HG03039 (cell line): ENCODE data around the gene L3MBTL3.
A peak's percentile ranks its signal among the peaks of the same experiment; 100 is the strongest.
"Not testable (repeated sequence)": the region's sequence is repeated elsewhere in the genome, so short reads cannot be mapped to it uniquely, and the experiment has no call there.

Source experiments
- ATAC-seq: cut with Tn5 transposase; IDR thresholded peaks from one replicate; pipeline ENCODE4 v1.9.1; 2021; ENCODE audit warnings: mild to moderate bottlenecking, moderate library complexity; ENCODE audit not compliant: unreplicated experiment

L3MBTL3 gene

DNA sequence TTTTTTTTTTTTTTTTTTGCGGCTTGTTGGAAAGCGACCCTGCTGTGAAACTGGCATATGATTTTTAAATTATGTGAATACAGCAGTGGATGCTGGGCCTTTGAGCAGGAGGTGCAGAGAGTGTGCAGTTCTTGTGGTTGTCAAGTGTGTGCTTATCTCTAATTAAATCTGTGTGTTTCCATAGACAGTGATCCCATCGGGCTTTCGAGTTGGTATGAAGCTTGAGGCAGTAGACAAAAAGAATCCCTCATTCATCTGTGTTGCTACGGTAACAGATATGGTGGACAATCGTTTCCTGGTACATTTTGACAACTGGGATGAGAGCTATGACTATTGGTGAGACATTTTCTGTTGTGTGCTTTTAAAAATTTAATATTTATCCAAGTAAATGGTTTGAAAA lies 52.4 kb downstream of the L3MBTL3 start:
- ATAC-seq, result no peak

DNA sequence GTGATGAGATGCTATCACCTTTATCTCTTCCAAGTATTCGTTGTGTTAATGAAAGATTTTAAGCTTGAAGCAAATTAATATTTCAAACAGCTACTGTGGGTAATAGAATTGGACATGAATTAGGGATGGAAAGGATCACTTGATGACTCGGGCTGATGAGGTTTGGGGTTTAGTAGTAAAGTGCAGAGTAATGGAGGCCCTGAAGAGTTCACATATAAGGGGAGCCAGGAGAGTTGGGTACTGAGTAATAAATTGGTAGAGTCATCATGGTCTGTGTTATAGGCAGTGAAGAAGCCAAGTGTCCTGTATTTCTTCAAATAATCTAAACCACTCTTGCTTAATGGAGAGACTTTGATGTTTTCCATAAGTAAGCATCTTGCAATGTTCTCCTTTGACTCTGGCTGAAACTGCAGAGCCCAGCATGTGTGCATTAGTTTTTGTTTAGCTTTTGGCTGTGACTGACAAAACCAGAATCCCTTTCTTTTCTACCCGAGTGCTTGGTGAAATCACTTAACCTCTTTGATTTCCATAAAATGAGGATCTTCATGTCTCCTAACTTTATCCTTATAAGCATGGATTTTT lies 57.6 kb downstream of the L3MBTL3 start:
- ATAC-seq, result no peak

DNA sequence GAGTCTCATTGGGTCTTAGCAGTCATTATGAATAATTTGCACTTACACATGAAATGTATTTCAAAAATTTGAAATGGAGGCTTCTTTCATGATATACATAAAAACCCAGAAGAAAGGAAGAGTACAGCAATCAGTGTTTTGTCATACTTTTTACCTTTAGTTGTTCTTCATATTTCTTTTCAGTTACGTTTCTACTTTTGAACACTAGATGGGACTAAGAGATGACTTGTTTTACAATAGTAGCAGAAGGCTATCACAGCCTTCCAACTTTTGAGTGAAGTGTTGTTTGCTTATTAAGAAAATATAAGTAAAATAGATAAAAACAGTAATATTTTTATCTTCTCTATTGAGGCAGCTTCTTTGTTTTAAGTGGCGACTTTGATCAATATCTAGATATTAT lies 58.1 kb downstream of the L3MBTL3 start:
- no peak for ATAC-seq

DNA sequence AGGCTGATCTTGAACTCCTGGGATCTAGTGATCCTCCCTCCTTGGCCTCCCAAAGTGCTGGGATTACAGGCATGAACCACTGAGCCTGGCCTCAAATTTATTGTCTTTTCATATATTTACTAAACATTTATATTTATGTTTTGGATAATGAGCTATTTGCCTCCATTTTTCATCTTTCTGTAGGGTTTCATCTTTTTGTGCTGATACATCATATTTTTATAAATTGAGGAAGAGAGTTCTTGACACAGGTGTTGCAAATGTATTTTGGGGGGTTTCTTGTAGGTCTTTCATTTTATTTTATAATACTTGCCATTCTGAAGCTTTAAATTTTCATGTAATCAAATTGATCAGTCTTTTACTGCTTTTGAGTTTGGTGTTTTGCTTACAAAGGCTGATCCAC lies 72.4 kb downstream of the L3MBTL3 start:
- no peak for ATAC-seq

DNA sequence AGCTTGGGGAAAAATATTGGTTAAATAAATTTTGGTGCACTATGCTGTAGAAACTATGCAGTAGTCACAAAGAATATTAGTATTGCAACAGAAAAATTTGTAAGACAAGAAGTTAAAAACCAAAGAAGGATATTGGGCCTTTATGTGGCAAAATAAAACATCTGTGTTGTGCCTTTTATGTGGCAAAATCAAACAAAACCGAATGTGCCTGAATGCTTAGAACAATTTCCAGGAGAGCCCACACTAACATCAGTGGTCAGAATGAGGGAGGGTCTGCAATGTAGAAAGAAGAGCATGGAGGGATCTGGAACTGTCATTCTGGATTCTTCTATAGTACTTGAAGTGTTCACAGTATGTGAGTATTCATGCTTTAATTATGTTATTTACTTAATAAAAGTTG lies 75.2 kb downstream of the L3MBTL3 start:
- no peak for ATAC-seq

DNA sequence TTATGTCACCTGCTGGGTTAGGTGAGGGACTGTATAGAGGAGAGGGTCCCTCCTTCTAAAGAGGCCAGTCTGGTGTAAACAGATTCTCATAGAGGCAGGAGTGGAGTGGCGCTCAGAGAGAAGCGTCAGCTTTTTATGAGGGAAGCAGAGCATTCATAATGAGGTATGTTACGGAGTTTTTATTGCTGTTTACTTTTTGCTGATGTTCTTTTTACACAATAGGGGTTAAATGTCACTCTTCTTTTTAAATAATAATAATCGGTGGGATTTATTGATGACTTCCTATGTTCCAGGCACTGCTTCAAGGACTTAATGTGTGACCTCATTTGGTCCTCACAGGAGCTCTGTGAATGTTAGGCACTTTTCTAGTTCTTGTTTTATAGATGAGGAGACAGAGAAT lies 79.9 kb downstream of the L3MBTL3 start:
- ATAC-seq, result no peak

DNA sequence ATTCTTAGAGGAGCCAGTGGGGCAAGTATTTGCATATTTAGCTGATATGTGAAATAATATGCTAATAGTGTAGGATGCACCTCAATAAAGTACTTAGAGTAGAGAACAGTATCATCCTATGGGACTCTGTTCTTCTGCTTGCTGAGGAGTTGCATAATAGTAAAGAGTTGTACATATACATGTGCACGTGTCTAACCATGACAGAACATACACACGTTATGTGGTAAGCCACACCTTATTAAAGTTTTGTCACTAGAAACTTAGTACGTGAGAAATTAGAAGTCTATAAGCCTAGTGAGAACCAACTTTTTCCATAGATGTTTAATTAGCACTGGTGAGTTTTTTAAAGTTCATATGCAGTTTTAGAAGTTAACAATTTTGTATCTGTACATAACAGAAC lies 80.7 kb downstream of the L3MBTL3 start:
- no peak for ATAC-seq

DNA sequence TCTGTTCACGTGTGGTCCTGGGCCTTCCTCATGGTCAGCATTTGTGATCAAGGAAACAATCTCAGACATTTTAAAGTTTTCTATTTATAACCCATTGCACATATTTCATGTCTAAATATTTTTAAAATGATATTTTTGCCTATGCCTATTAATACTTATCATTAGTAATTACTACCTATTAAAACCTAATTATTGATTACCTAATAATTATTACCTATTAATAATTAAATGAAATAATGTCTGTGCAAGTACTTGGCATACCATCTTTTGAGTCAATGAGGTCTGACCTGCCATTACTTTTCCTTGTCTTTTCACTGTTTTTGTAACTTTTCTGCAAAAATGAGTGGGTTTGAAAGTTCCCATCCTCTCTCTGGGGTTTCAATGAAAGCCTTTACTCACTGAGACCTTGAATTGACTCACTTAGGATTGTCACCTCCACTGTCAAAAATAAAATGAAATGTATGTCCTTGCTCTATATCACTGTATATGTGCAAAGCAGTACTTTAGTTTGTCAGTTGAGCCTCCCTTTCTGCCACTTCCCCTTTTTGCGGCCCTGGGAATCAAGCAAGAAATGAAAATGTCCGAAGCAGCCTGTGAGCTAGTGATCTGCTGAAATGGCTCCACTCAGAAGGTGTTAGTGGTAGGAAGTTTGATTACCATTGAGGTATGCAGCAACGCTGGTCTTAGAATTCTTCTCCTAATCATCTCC lies 87.8 kb downstream of the L3MBTL3 start:
- ATAC-seq, result peak; percentile 83

DNA sequence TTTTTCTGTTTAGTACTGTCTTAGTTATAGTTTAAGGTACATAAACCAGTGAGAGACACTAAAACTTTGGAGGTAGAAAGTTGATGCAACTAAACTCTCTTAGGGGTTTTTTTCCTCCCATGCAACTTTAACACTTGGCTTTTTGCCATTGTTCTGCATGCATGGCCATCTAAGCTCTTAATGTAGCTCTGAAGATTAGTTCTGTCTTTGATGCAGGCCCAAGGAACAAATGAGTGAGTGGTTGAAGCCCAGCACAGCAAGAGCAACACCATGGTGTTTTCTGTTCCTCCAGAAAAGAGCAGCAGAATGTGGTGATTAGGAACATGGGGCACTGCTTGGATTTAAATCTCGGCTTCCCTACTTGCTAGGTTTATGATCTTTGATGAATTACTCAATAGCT lies 89.3 kb downstream of the L3MBTL3 start:
- ATAC-seq, result no peak

DNA sequence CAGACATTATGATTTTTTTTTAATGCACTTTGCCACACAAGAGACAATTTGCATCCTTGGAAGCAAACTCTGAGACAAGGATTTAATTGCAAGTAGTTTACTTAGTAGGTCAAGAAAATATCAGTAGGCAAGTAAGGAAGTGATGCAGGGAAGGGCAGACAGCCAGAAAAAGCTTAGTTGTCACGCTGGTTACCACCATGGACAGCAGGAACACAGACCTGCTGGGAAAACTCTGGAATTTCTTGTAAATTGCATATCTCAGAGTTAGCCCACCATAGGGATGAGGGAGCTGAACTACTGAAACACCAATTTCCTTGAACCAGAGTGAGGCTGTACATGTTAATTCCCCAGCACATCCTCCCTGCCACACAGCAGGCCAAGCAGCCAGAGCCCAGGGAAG lies 92.7 kb downstream of the L3MBTL3 start:
- ATAC-seq, result no peak

DNA sequence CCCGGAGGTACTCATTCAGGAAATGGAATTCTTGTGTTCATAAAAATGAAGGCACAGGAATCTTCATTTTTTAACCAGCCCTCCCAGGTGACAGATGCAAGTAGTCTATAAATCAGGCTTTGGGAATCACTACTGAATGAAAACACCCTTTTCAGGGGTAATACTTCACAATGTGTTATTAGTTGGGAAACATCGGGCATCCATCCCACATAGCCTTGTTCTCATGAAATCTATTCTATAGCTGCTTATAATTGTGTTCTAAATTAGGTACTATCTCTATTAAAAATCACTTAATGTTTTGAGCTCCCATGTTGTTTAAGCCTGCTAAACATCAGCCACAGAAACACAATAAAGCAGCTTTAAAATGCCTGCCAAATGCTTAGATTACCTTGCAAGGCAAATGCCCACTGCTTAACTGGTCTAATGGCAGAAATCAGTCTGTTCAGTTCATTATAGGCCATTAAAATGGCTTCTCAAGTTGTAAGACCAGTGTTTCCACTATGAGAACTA lies 94.9 kb downstream of the L3MBTL3 start:
- ATAC-seq, result no peak

DNA sequence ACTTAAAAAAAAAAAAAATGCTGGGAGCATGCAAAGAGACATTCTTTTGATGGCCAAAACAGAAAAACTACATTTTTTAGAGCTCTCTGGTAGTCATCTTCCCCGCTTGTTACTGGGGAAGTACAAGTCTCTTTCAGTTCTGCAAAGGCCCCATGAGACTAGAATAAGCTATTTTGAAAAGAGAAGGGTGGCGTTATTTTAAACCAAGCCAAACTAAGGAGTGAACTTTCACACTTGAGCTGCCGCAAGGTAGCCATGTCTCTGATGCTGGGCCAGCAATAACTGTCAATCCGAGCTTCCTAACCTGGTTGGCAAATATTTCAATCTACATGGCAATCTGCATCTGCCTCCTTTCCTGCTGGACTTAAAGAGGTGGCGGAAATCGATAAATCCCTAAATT lies 96.7 kb downstream of the L3MBTL3 start:
- peak; percentile 89 for ATAC-seq

DNA sequence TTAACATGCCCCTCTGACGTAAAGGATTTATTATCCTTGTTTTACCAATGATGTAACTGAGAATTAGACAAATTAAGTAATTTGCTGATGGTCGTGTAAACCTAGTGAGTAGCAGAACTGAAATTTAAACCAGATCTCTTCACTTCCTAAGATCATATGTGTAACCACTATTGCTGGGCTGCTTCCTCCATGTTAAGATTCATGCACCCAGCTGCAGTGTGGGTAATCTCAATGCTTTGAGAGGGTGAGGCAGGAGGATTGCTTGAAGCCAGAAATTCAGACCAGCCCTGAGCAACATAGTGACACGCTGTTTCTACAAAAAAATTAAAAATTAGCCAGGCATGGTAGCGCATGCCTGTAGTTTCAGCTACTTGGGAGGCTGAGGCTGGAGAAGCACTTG lies 97.9 kb downstream of the L3MBTL3 start:
- no peak for ATAC-seq

DNA sequence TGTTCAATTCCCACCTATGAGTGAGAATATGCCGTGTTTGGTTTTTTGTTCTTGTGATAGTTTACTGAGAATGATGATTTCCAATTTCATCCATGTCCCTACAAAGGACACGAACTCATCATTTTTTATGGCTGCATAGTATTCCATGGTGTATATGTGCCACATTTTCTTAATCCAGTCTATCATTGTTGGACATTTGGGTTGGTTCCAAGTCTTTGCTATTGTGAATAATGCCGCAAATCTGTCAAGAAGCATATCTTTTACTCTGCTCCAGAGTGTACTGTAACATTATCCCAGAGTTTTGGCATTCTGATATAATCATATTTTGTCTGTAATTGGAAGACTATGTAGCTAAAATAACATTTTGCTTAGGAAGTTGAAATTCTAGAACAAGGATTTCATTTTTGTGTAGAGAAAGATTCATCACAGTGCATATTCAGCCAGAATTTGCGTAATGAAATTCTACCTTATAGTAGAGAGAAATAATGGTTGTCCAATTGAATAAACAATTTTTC lies 98.9 kb downstream of the L3MBTL3 start:
- ATAC-seq, result not testable (repeated sequence)

DNA sequence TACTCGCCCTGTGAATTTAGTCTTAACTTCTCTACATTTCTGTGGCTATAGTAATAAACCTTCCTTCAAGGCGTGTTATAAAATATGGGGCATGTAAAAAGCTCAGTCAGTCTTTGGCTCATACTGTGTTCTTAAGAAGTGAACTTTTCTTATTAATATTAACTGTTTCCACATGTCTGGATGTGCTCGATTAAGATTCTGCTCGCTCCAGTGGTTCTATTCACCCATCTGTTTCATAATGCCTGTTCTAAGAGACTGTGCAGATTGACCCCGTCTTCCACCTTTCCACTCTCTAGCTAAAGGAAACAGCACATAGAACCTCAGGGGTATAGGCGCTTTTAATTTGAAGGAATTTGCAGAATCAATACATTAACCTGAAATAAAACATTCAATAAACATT lies 99.9 kb downstream of the L3MBTL3 start:
- ATAC-seq, result no peak

DNA sequence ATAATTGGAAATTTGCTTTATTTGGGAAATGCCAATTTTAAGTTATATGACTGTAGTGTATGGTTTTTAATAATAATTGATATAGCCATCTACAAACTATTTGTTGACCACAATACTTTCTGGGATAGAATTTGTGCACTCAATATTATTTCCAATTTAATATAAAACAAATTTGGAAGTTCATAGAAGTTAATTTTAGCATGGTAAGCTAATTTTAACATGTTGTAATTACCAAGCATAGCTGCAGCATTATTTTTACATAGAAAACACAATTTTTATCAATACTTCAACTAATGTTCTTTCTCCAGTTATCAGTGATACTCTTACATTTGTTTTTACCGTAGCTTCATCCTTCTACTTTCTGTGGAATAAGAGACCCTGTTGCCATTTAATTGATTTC lies 100.8 kb downstream of the L3MBTL3 start:
- no peak for ATAC-seq

DNA sequence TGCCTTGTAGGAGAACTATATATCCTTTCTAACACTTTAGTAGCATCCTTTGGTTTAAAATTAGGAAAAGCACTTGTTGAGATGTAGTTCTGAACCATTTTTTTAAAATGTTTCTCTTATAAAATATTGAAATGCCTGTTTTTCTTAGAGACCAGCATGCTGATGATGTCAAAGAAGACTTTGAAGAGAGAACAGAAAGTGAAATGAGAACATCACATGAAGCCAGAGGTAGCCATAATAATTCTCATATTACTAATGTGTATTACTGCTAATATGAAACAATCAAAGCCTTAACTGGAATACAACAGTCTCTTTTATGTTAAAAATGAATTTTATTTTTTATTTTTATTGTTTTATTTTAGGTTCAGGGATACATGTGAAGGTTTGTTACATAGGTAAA lies 102.3 kb downstream of the L3MBTL3 start:
- ATAC-seq, result no peak

DNA sequence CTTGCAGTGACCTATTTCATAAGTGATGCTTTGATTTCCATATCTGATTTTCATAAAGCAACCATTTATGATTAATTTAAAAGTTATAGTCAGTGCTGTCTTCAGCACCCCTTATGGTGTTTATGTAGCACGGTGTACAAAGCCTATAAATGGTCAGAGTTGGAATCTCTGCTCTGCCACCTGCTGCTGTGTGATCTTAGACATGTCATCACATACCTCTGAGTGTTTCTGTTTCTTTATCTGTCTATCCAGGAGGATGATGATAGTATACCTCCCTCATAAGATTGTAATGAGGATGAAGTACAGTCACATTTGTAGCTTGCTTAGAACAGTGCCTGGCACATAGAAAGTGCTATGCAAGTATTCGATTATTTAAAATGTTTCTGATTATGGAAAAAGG lies 103.9 kb downstream of the L3MBTL3 start:
- no peak for ATAC-seq

DNA sequence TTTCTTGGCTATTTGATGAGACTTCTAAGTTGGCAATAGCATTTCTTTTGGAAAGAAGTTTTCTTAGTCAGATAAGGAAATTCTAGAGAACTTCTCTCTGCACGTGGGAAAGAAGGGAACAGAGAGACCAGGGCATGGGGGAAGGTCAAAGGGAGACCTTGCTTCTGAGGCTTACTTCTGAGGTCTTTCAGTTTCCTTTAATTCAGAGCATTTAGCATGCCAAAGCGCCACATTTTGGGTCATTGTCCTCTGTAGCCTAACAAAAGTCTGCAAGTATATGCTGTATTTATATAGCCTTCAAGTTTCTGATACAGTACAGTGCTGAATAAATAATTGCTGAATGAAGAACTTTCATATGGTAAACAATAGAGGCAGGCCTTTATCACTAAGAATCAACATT lies 108.8 kb downstream of the L3MBTL3 start:
- no peak for ATAC-seq

DNA sequence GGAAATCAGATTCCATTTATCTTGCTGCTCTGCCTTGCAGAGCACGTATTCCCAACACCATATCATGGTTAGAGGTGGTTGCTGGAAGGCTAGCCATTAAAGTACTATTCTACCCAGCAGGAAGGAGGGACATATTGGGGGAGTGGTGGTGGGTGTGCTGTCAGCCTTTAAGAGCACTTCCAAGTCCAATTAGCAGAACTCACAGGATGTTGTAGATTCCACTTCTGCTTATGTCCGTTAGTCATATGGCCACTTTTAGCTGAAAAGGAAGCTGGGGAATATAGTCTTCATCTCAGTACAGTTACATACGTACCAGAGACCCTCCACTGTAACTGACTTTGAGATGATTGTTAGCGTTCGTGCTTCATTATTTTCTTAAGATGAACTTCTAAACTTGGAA lies 109.9 kb downstream of the L3MBTL3 start:
- ATAC-seq, result no peak

DNA sequence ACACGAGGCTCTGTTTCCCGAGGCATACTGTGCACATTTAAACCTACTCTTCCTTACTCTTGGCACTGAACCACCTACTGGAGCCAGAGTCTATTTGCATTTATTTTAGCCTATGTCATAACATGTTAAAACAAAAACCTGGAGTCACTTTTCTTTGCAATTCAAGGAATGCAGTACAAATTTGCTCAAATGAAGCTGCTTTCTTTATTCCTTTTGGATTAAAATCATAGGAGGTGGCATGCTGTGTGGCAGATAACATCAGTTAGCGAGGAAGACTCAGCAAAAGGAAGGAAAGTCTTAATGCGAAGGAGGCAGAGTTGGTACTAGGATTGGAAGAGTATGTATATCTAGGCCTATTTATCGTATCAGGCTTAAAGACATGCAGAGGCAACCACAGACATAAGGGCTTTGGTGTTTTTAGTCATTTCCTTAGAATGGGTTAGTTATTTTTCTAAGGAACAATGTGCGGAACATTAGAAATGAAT lies 111.4 kb downstream of the L3MBTL3 start:
- ATAC-seq, result no peak

DNA sequence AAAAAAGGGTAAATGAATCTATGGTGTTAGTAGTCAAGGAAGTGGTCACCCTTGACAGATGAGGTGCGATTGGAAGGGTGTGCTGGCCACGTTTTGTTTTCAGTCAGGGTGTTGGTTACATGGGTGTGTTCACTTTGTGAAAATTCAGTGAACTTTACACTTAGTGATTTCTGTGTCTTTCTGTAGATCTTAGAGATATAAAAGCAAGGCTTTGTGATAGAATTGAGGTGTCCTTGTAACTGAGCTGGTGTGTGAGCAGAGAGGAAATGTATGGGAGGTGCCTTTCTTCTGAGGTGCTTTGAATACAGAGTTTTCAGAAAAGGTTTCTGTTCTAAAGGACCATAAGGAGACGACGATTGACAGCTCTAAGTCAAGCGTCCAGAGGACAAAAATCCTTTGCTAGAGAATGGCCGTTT lies 113.9 kb downstream of the L3MBTL3 start:
- no peak for ATAC-seq
